Measurements from ENCODE around the gene TUSC7. TPM values are rescaled to one million over a fixed set of nuclear protein-coding genes. Genes with fewer than 3 reads are reported as not detected.

Gene TUSC7
- total RNA-seq, 1 experiment from 2014 or later: not detected

DNA sequence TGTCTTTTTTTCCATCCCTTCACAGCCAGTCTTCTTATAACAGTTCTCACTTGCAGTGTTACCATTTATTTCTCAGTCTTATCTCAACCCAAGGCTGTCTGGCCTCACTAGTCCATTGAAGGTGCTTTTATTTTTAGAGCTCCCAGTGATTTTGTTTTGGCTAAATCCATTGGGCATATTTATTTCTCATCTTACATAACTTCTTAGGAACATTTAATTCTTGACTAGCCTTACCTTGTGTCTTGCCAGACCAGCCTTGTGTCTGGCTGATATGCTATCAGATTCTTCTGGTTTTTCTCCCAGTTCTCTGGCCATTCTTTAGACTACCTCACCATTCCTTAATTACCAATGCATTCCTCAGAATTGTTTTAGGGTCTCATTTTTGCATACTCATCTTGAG lies 42.3 kb upstream of the TUSC7 start:
- POLR2A ChIA-PET (ENCODE audit: unreplicated experiment): no interaction called here
- no TSS peak for BruUV-seq (replicated peaks)
- TF ChIP-seq, protein P1, sequence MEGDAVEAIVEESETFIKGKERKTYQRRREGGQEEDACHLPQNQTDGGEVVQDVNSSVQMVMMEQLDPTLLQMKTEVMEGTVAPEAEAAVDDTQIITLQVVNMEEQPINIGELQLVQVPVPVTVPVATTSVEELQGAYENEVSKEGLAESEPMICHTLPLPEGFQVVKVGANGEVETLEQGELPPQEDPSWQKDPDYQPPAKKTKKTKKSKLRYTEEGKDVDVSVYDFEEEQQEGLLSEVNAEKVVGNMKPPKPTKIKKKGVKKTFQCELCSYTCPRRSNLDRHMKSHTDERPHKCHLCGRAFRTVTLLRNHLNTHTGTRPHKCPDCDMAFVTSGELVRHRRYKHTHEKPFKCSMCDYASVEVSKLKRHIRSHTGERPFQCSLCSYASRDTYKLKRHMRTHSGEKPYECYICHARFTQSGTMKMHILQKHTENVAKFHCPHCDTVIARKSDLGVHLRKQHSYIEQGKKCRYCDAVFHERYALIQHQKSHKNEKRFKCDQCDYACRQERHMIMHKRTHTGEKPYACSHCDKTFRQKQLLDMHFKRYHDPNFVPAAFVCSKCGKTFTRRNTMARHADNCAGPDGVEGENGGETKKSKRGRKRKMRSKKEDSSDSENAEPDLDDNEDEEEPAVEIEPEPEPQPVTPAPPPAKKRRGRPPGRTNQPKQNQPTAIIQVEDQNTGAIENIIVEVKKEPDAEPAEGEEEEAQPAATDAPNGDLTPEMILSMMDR (conservative IDR thresholded peaks at IDR 0.05): no peak
- TF ChIP-seq EZH2 (IDR thresholded peaks at IDR 0.05; ENCODE audit: low read depth): no peak
- Histone ChIP-seq H3K9me3 (ENCODE audit: insufficient read depth, low read depth) (no peaks in the 10 kb centered on the region), H3K36me3 (ENCODE audit: low read depth) (no peaks in the 10 kb centered on the region), H3K27ac (no peak overlapping the region), H3K4me1 (replicated peaks; ENCODE audit: insufficient read depth) (no peaks in the 10 kb centered on the region), H3K79me2 (ENCODE audit: low read depth) (no peaks in the 10 kb centered on the region), H3F3A (ENCODE audit: insufficient read depth, low read depth) (no peaks in the 10 kb centered on the region), H2AFZ (no peak overlapping the region), H3K9me2 (ENCODE audit: insufficient read depth) (no peaks in the 10 kb centered on the region), H3K27me3 (ENCODE audit: insufficient read depth, low read depth) (peaks cover 4% of the 10 kb centered on the region; the same call in 1 of the 2 replicates), H3K4me2 (no peak overlapping the region), H4K20me1 (ENCODE audit: insufficient read depth) (no peaks in the 10 kb centered on the region), H3K4me3 (no peak overlapping the region)
- no peak for DNase-seq
- intact Hi-C loops (cut with micrococcal nuclease; ENCODE audit: unreplicated experiment): no loop called here
- CTCF ChIA-PET: no interaction called here

DNA sequence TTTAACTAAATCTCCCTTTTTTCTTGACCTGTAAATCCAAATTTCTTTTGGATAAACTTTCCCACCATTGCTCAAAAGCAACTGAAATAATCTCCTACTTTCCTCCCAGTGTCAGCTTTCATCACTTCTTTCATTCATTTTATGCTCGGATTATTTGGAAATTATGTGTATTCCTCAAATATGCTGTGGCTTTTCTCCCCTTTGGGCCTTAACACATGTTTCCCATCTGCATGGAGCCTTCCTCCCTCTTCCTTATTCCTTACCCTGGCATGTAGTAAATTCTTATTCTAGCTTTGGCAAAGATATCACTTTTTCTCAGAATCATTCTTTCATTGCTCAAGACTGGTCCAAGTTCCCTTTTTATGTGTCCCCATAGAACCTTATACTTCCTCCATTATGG lies 41.8 kb upstream of the TUSC7 start:
- DNase-seq: no peak
- no peaks in the 10 kb centered on the region for H3K79me2 ChIP-seq (ENCODE audit: low read depth)
- H4K20me1 ChIP-seq (ENCODE audit: insufficient read depth): no peaks in the 10 kb centered on the region
- H2AFZ ChIP-seq: no peak overlapping the region
- no peaks in the 10 kb centered on the region for H3K4me1 ChIP-seq (replicated peaks; ENCODE audit: insufficient read depth)
- no peaks in the 10 kb centered on the region for H3F3A ChIP-seq (ENCODE audit: insufficient read depth, low read depth)
- H3K27ac ChIP-seq: no peak overlapping the region
- no peak overlapping the region for H3K4me3 ChIP-seq
- CTCF ChIA-PET: no interaction called here
- peaks cover 4% of the 10 kb centered on the region; the same call in 1 of the 2 replicates for H3K27me3 ChIP-seq (ENCODE audit: insufficient read depth, low read depth)
- BruUV-seq (replicated peaks): no TSS peak
- no peak overlapping the region for H3K4me2 ChIP-seq
- POLR2A ChIA-PET (ENCODE audit: unreplicated experiment): no interaction called here
- H3K36me3 ChIP-seq (ENCODE audit: low read depth): no peaks in the 10 kb centered on the region
- intact Hi-C loops (cut with micrococcal nuclease; ENCODE audit: unreplicated experiment): no loop called here
- H3K9me2 ChIP-seq (ENCODE audit: insufficient read depth): no peaks in the 10 kb centered on the region
- no peak for TF ChIP-seq EZH2 (IDR thresholded peaks at IDR 0.05; ENCODE audit: low read depth)
- TF ChIP-seq, protein P1 (conservative IDR thresholded peaks at IDR 0.05): no peak
- no peaks in the 10 kb centered on the region for H3K9me3 ChIP-seq (ENCODE audit: insufficient read depth, low read depth)

DNA sequence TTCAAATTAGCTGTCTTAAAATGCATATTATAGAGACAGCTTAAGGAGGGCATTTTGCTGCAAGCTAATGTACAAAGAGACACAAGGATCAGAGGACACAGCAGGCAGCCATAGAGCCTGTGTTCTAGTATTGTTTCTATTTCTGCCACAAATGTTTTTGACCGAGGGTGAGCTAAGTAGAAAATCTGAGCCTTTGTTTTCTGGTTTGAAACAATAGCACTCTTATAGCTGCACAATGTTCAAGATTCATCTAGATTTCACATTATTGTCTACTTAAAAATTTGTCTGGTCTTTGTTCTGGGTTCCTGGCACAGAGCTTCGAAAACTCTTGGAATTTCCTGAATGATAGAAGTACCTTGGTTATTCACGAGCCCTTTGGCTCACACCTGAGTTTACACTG lies 40.0 kb upstream of the TUSC7 start:
- no peak for DNase-seq
- ChIA-PET CTCF (no interaction called here), POLR2A (ENCODE audit: unreplicated experiment) (interaction anchor here (0.6 kb wide), 1 partner anchor 391 kb away, joined by 4 read pairs; no protein-coding TSS in a partner anchor)
- Histone ChIP-seq H3K4me2 (no peak overlapping the region), H3K27ac (no peak overlapping the region), H3K9me3 (ENCODE audit: insufficient read depth, low read depth) (no peaks in the 10 kb centered on the region), H3K36me3 (ENCODE audit: low read depth) (no peaks in the 10 kb centered on the region), H4K20me1 (ENCODE audit: insufficient read depth) (no peaks in the 10 kb centered on the region), H3F3A (ENCODE audit: insufficient read depth, low read depth) (no peaks in the 10 kb centered on the region), H3K27me3 (ENCODE audit: insufficient read depth, low read depth) (no peaks in the 10 kb centered on the region), H3K4me3 (no peak overlapping the region), H2AFZ (no peak overlapping the region), H3K79me2 (ENCODE audit: low read depth) (no peaks in the 10 kb centered on the region), H3K4me1 (replicated peaks; ENCODE audit: insufficient read depth) (no peaks in the 10 kb centered on the region), H3K9me2 (ENCODE audit: insufficient read depth) (no peaks in the 10 kb centered on the region)
- intact Hi-C loops (cut with micrococcal nuclease; ENCODE audit: unreplicated experiment): no loop called here
- TF ChIP-seq, protein P1 (conservative IDR thresholded peaks at IDR 0.05): no peak
- no peak for TF ChIP-seq EZH2 (IDR thresholded peaks at IDR 0.05; ENCODE audit: low read depth)
- BruUV-seq (replicated peaks): no TSS peak

All from PC-9 (cell line).